Measurements from ENCODE around the gene UAP1L1. TPM values are rescaled to one million over a fixed set of nuclear protein-coding genes. Genes with fewer than 3 reads are reported as not detected.
A peak's percentile ranks its signal among the peaks of the same experiment; 100 is the strongest.

UAP1L1 gene
- total and polyA plus RNA-seq, 9 of the 15 experiments (the other 6 are each of a cell fraction or from before 2014, with no cell fraction given) = 0.20 to 8.6 (median 3.7) TPM

DNA sequence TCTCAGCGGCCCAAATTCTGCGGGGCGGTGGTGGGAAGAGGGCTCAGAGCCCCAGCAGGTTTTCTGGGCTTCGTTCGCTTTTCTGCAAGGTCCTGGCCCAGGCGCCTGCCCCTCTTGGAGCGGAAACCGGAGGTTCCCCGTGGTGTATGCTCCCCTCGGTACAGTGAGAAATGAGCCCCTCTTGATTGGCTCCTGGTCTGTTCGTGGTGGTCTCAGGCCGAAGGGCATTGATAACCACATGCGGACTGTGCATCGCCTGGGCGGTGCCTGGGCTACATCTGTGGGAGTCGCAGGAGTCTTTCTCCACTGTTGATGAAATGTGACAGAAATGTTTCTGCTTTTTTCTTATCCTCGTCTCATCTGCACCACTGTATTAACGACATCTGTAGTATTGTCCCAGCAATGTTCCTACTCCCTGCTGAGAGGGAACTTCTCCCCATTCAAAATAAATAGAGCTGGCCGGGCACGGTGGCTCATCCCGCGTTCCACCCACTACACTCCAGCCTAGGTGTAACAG lies 10.2 kb downstream of the UAP1L1 start (continued):
- TF ChIP-seq FOSL1 (tag; conservative IDR thresholded peaks at IDR 0.05) (no peak), MCM7 (IDR thresholded peaks at IDR 0.05) (no peak), ARID1B (IDR thresholded peaks at IDR 0.05) (peak; percentile 21; the same call in 1 of the 2 replicates), SAP30 (IDR thresholded peaks at IDR 0.05; ENCODE audit: borderline replicate concordance, insufficient read depth, low read depth, low read length, poor library complexity, severe bottlenecking) (no peak), EP300 (IDR thresholded peaks at IDR 0.05; ENCODE audit: low read length) (peak; percentile 25; the same call in 1 of the 2 replicates), EP400 (IDR thresholded peaks at IDR 0.05) (peak; percentile 63), JUND (IDR thresholded peaks at IDR 0.05; ENCODE audit: borderline replicate concordance, low read depth, low read length) (no peak), JUND (tag; IDR thresholded peaks at IDR 0.05; ENCODE audit: borderline replicate concordance, low read depth, low read length) (peak; percentile 22; the same call in 1 of the 3 replicates), ATF6 (CRISPR knock-in tag; IDR thresholded peaks at IDR 0.05) (no peak), ILF3 (IDR thresholded peaks at IDR 0.05; ENCODE audit: borderline replicate concordance) (no peak), ZNF699 (CRISPR knock-in tag; IDR thresholded peaks at IDR 0.05; ENCODE audit: insufficient replicate concordance) (no peak), MYC (IDR thresholded peaks at IDR 0.05; ENCODE audit: low read depth, low read length) (peak; percentile 71; the same call in 1 of the 2 replicates), MYC (CRISPR knock-in tag; IDR thresholded peaks at IDR 0.05; ENCODE audit: borderline replicate concordance, low read depth) (no peak), ELF2 (CRISPR knock-in tag; IDR thresholded peaks at IDR 0.05) (no peak)
- TF ChIP-seq, protein P1, sequence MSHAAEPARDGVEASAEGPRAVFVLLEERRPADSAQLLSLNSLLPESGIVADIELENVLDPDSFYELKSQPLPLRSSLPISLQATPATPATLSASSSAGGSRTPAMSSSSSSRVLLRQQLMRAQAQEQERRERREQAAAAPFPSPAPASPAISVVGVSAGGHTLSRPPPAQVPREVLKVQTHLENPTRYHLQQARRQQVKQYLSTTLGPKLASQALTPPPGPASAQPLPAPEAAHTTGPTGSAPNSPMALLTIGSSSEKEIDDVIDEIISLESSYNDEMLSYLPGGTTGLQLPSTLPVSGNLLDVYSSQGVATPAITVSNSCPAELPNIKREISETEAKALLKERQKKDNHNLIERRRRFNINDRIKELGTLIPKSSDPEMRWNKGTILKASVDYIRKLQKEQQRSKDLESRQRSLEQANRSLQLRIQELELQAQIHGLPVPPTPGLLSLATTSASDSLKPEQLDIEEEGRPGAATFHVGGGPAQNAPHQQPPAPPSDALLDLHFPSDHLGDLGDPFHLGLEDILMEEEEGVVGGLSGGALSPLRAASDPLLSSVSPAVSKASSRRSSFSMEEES (CRISPR knock-in tag; IDR thresholded peaks at IDR 0.05) = no peak
- TF ChIP-seq, protein P2, sequence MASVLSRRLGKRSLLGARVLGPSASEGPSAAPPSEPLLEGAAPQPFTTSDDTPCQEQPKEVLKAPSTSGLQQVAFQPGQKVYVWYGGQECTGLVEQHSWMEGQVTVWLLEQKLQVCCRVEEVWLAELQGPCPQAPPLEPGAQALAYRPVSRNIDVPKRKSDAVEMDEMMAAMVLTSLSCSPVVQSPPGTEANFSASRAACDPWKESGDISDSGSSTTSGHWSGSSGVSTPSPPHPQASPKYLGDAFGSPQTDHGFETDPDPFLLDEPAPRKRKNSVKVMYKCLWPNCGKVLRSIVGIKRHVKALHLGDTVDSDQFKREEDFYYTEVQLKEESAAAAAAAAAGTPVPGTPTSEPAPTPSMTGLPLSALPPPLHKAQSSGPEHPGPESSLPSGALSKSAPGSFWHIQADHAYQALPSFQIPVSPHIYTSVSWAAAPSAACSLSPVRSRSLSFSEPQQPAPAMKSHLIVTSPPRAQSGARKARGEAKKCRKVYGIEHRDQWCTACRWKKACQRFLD (CRISPR knock-in tag; IDR thresholded peaks at IDR 0.05) = 0 out of 2 replicates have a peak, but pooled peaks have one; percentile 6

All from K562 (cell line).